Measurements from ENCODE around the gene DENND1A.

DNA sequence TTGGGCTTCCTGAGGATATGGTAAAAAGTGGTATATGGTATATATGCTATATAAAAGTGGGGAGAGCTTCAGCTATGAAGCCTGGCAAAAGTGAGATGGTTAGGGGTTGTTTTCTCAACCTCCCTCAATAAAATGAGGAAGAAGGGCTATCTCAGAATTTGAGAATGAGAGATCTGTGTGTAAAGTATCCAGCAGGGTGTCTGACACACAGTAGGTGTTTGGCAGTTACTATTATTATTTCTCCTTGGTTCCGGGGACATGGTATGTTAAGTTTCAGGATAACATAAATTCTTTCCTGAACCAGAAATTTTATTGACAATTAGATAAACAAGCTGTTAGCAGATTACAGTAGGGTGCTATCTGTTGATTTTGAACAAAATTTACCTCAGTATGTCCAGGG lies 94.1 kb downstream of the DENND1A start:
- TF ChIP-seq, protein P1, sequence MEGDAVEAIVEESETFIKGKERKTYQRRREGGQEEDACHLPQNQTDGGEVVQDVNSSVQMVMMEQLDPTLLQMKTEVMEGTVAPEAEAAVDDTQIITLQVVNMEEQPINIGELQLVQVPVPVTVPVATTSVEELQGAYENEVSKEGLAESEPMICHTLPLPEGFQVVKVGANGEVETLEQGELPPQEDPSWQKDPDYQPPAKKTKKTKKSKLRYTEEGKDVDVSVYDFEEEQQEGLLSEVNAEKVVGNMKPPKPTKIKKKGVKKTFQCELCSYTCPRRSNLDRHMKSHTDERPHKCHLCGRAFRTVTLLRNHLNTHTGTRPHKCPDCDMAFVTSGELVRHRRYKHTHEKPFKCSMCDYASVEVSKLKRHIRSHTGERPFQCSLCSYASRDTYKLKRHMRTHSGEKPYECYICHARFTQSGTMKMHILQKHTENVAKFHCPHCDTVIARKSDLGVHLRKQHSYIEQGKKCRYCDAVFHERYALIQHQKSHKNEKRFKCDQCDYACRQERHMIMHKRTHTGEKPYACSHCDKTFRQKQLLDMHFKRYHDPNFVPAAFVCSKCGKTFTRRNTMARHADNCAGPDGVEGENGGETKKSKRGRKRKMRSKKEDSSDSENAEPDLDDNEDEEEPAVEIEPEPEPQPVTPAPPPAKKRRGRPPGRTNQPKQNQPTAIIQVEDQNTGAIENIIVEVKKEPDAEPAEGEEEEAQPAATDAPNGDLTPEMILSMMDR (IDR thresholded peaks at IDR 0.05; ENCODE audit: low read depth, low read length, missing input control), result no peak
- no peak for TF ChIP-seq RAD21 (IDR thresholded peaks at IDR 0.05)
- TF ChIP-seq, protein P2, sequence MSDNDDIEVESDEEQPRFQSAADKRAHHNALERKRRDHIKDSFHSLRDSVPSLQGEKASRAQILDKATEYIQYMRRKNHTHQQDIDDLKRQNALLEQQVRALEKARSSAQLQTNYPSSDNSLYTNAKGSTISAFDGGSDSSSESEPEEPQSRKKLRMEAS (IDR thresholded peaks at IDR 0.05), result no peak
- TF ChIP-seq HNF4A (conservative IDR thresholded peaks at IDR 0.05), result no peak
- no peak for TF ChIP-seq GABPA (IDR thresholded peaks at IDR 0.05 in 1 of 2, conservative IDR thresholded peaks at IDR 0.05 in 1 of 2)
- TF ChIP-seq, protein P3, sequence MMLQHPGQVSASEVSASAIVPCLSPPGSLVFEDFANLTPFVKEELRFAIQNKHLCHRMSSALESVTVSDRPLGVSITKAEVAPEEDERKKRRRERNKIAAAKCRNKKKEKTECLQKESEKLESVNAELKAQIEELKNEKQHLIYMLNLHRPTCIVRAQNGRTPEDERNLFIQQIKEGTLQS (IDR thresholded peaks at IDR 0.05), result no peak
- no peak for TF ChIP-seq FOXA1 (IDR thresholded peaks at IDR 0.05)
- TF ChIP-seq, protein P4, sequence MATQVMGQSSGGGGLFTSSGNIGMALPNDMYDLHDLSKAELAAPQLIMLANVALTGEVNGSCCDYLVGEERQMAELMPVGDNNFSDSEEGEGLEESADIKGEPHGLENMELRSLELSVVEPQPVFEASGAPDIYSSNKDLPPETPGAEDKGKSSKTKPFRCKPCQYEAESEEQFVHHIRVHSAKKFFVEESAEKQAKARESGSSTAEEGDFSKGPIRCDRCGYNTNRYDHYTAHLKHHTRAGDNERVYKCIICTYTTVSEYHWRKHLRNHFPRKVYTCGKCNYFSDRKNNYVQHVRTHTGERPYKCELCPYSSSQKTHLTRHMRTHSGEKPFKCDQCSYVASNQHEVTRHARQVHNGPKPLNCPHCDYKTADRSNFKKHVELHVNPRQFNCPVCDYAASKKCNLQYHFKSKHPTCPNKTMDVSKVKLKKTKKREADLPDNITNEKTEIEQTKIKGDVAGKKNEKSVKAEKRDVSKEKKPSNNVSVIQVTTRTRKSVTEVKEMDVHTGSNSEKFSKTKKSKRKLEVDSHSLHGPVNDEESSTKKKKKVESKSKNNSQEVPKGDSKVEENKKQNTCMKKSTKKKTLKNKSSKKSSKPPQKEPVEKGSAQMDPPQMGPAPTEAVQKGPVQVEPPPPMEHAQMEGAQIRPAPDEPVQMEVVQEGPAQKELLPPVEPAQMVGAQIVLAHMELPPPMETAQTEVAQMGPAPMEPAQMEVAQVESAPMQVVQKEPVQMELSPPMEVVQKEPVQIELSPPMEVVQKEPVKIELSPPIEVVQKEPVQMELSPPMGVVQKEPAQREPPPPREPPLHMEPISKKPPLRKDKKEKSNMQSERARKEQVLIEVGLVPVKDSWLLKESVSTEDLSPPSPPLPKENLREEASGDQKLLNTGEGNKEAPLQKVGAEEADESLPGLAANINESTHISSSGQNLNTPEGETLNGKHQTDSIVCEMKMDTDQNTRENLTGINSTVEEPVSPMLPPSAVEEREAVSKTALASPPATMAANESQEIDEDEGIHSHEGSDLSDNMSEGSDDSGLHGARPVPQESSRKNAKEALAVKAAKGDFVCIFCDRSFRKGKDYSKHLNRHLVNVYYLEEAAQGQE (IDR thresholded peaks at IDR 0.05), result no peak
- TF ChIP-seq HNF4G (IDR thresholded peaks at IDR 0.05), result no peak
- TF ChIP-seq, protein P5, sequence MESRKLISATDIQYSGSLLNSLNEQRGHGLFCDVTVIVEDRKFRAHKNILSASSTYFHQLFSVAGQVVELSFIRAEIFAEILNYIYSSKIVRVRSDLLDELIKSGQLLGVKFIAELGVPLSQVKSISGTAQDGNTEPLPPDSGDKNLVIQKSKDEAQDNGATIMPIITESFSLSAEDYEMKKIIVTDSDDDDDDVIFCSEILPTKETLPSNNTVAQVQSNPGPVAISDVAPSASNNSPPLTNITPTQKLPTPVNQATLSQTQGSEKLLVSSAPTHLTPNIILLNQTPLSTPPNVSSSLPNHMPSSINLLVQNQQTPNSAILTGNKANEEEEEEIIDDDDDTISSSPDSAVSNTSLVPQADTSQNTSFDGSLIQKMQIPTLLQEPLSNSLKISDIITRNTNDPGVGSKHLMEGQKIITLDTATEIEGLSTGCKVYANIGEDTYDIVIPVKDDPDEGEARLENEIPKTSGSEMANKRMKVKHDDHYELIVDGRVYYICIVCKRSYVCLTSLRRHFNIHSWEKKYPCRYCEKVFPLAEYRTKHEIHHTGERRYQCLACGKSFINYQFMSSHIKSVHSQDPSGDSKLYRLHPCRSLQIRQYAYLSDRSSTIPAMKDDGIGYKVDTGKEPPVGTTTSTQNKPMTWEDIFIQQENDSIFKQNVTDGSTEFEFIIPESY (IDR thresholded peaks at IDR 0.05), result no peak
- no peak for TF ChIP-seq YY1 (IDR thresholded peaks at IDR 0.05)
- TF ChIP-seq SP1 (IDR thresholded peaks at IDR 0.05), result no peak
- TF ChIP-seq TAF1 (conservative IDR thresholded peaks at IDR 0.05), result no peak
- no peak for TF ChIP-seq EGR1 (IDR thresholded peaks at IDR 0.05; ENCODE audit: low read depth in 2 of 2)
